ENCODE measurements around the gene NAALADL2. TPM values are rescaled to one million over a fixed set of nuclear protein-coding genes. Genes with fewer than 3 reads are reported as not detected.
"Not testable (repeated sequence)": the region's sequence is repeated elsewhere in the genome, so short reads cannot be mapped to it uniquely, and the experiment has no call there.

The NAALADL2 gene
- polyA plus RNA-seq, 3 donors = not detected

GRCh38 chr3:175456466-175456865 lies 597.3 kb downstream of the NAALADL2 start:
- Mint-ChIP-seq H3K27ac (no peak overlapping the region), H3K4me3 (no peak overlapping the region), H3K9me3 (peaks cover 3 to 15% (median 9%) of the 10 kb centered on the region in 7 donors), H3K27me3 (ENCODE audit: low read depth in 3 of 3) (no peaks in the 10 kb centered on the region), H3K36me3 (no peaks in the 10 kb centered on the region), H3K4me1 (no peaks in the 10 kb centered on the region)
- Histone ChIP-seq H3K27ac (ENCODE audit: low read depth in 1 of 2, low read length in 2 of 2) (no peak overlapping the region), H3K4me1 (ENCODE audit: control insufficient read depth in 1 of 2, insufficient read depth in 2 of 2, low read length in 2 of 2) (no peaks in the 10 kb centered on the region), H3K9me3 (replicated peaks in 1 of 2; ENCODE audit: control insufficient read depth in 1 of 2, insufficient read depth in 1 of 2, low read length in 2 of 2) (peaks cover 4 to 10% of the 10 kb centered on the region in 2 donors), H3K27me3 (ENCODE audit: control insufficient read depth in 2 of 2, insufficient read depth in 2 of 2, low read length in 2 of 2) (no peaks in the 10 kb centered on the region), H3K4me2 (replicated peaks; ENCODE audit: extremely low read depth, low read length, poor library complexity, severe bottlenecking) (no peak overlapping the region), H3K4me3 (replicated peaks in 1 of 3; ENCODE audit: low read depth in 2 of 3, low read length in 3 of 3) (no peak overlapping the region), H2AFZ (ENCODE audit: insufficient read depth, low read depth, low read length, poor library complexity, severe bottlenecking) (no peak overlapping the region), H3K79me2 (ENCODE audit: insufficient read depth, low read length) (no peaks in the 10 kb centered on the region), H4K20me1 (ENCODE audit: insufficient read depth, low read length) (no peaks in the 10 kb centered on the region), H3K9ac (ENCODE audit: insufficient read depth, low read length, poor library complexity, severe bottlenecking) (no peak overlapping the region), H3K36me3 (replicated peaks in 1 of 2; ENCODE audit: control insufficient read depth in 1 of 2, insufficient read depth in 2 of 2, low read length in 2 of 2) (no peaks in the 10 kb centered on the region)
- intact Hi-C loops (cut with micrococcal nuclease) = no loop called here
- no peak for TF ChIP-seq CTCF (IDR thresholded peaks at IDR 0.05)
- no peak for DNase-seq
- no CpG with 5 or more reads among the region's 2 CpGs for WGBS (ENCODE audit: insufficient coverage)

GRCh38 chr3:175457301-175457700 lies 598.2 kb downstream of the NAALADL2 start:
- Histone ChIP-seq H3K4me2 (replicated peaks; ENCODE audit: extremely low read depth, low read length, poor library complexity, severe bottlenecking) (no peak overlapping the region), H3K9ac (ENCODE audit: insufficient read depth, low read length, poor library complexity, severe bottlenecking) (no peak overlapping the region), H3K4me1 (ENCODE audit: control insufficient read depth in 1 of 2, insufficient read depth in 2 of 2, low read length in 2 of 2) (no peaks in the 10 kb centered on the region), H3K27ac (ENCODE audit: low read depth in 1 of 2, low read length in 2 of 2) (no peak overlapping the region), H3K9me3 (replicated peaks in 1 of 2; ENCODE audit: control insufficient read depth in 1 of 2, insufficient read depth in 1 of 2, low read length in 2 of 2) (peaks cover 6 to 15% of the 10 kb centered on the region in 2 donors), H3K79me2 (ENCODE audit: insufficient read depth, low read length) (no peaks in the 10 kb centered on the region), H3K27me3 (ENCODE audit: control insufficient read depth in 2 of 2, insufficient read depth in 2 of 2, low read length in 2 of 2) (no peaks in the 10 kb centered on the region), H3K36me3 (replicated peaks in 1 of 2; ENCODE audit: control insufficient read depth in 1 of 2, insufficient read depth in 2 of 2, low read length in 2 of 2) (no peaks in the 10 kb centered on the region), H3K4me3 (replicated peaks in 1 of 3; ENCODE audit: low read depth in 2 of 3, low read length in 3 of 3) (no peak overlapping the region), H2AFZ (ENCODE audit: insufficient read depth, low read depth, low read length, poor library complexity, severe bottlenecking) (no peak overlapping the region), H4K20me1 (ENCODE audit: insufficient read depth, low read length) (no peaks in the 10 kb centered on the region)
- H3K4me3 Mint-ChIP-seq = no peak overlapping the region
- DNase-seq = no peak
- peaks cover 3 to 19% (median 11%) of the 10 kb centered on the region in 7 donors for H3K9me3 Mint-ChIP-seq
- TF ChIP-seq CTCF (IDR thresholded peaks at IDR 0.05) = no peak
- H3K36me3 Mint-ChIP-seq = no peaks in the 10 kb centered on the region
- no peak overlapping the region for H3K27ac Mint-ChIP-seq
- WGBS (ENCODE audit: insufficient coverage) = no CpG with 5 or more reads among the region's 2 CpGs
- no peaks in the 10 kb centered on the region for H3K4me1 Mint-ChIP-seq
- intact Hi-C loops (cut with micrococcal nuclease) = no loop called here
- H3K27me3 Mint-ChIP-seq (ENCODE audit: low read depth in 3 of 3) = no peaks in the 10 kb centered on the region

- H3K27ac ChIP-seq (ENCODE audit: low read depth in 1 of 2, low read length in 2 of 2); H3K79me2 ChIP-seq (ENCODE audit: insufficient read depth, low read length); H3K4me3 ChIP-seq (replicated peaks in 1 of 3; ENCODE audit: low read depth in 2 of 3, low read length in 3 of 3); H4K20me1 ChIP-seq (ENCODE audit: insufficient read depth, low read length); H3K4me1 Mint-ChIP-seq; H2AFZ ChIP-seq (ENCODE audit: insufficient read depth, low read depth, low read length, poor library complexity, severe bottlenecking); DNase-seq; H3K27me3 ChIP-seq (ENCODE audit: control insufficient read depth in 2 of 2, insufficient read depth in 2 of 2, low read length in 2 of 2); intact Hi-C loops (cut with micrococcal nuclease); H3K27ac Mint-ChIP-seq; H3K36me3 ChIP-seq (replicated peaks in 1 of 2; ENCODE audit: control insufficient read depth in 1 of 2, insufficient read depth in 2 of 2, low read length in 2 of 2); H3K36me3 Mint-ChIP-seq; H3K9ac ChIP-seq (ENCODE audit: insufficient read depth, low read length, poor library complexity, severe bottlenecking); H3K4me3 Mint-ChIP-seq; H3K4me2 ChIP-seq (replicated peaks; ENCODE audit: extremely low read depth, low read length, poor library complexity, severe bottlenecking); H3K4me1 ChIP-seq (ENCODE audit: control insufficient read depth in 1 of 2, insufficient read depth in 2 of 2, low read length in 2 of 2); H3K27me3 Mint-ChIP-seq (ENCODE audit: low read depth in 3 of 3): not testable (repeated sequence)
- 86% methylated on average over 2 of the region's 4 CpGs for WGBS (ENCODE audit: insufficient coverage)
- H3K9me3 Mint-ChIP-seq = peaks cover 3 to 28% (median 8%) of the 10 kb centered on the region in 7 donors
- peaks cover 15% of the 10 kb centered on the region in 2 donors for H3K9me3 ChIP-seq (replicated peaks in 1 of 2; ENCODE audit: control insufficient read depth in 1 of 2, insufficient read depth in 1 of 2, low read length in 2 of 2)
These were observed 601.8 kb downstream of the NAALADL2 start for GRCh38 chr3:175460849-175461399.

Data from CD14-positive monocyte (primary cell).